Body of pancreas (tissue), 4 donors: Measurements from ENCODE around the gene CKAP5. TPM values are rescaled to one million over a fixed set of nuclear protein-coding genes. Genes with fewer than 3 reads are reported as not detected.

Experiments
- microRNA-seq, 2 donors: library from miRNA; unstranded; fragments of <30 nt; microRNA quantifications; one replicate each; pipeline ENCODE4, GENCODE V29; 2016; ENCODE audit warnings: borderline number of aligned reads in 2 of 2, borderline replicate concordance in 2 of 2
- small RNA-seq: library from RNA; depleted of rRNA; stranded (forward); fragments of <200 nt; gene quantifications from one replicate; pipeline ENCODE3, GENCODE V24; 2016
- total RNA-seq, 2 donors: library from RNA; depleted of rRNA; stranded (reverse); fragments of >200 nt; gene quantifications; one replicate each; pipeline ENCODE4 v1.1.0, GENCODE V29; 2016

CKAP5 gene
- total RNA-seq, 2 donors from 2014 or later: 22.8 to 24.7 TPM

Small RNAs within 50 kb of the gene (microRNA-seq; reads per million reads assigned to microRNA genes)
- gene MIR5582: 0 to 0.45 reads per million in 2 donors

Small RNAs within 50 kb of the gene (small RNA-seq; reads per million reads assigned to genes)
- not detected for gene MIR5582
- not detected for gene RF00573
- 23.9 reads per million, percentile 94 among the genes with 10 or more reads in this experiment for gene SNORD67

Other genes starting within 250 kb of the CKAP5 start
- gene HARBI1, start 229.1 kb downstream of the CKAP5 start, total RNA-seq: 1 to 10 TPM; 2.0 to 2.6 TPM
- gene ATG13, start 228.7 kb downstream of the CKAP5 start, total RNA-seq: 10 to 100 TPM; 36.8 to 76.8 TPM
- gene ARHGAP1, start 145.7 kb downstream of the CKAP5 start, total RNA-seq: 10 to 100 TPM; 27.8 to 43.5 TPM
- gene ZNF408, start 145.2 kb downstream of the CKAP5 start, total RNA-seq: 1 to 10 TPM; 6.5 to 7.9 TPM
- not detected for gene F2, start 127.1 kb downstream of the CKAP5 start, total RNA-seq
- 10 to 100 TPM; 10.6 to 20.4 TPM for gene LRP4, start 72.3 kb upstream of the CKAP5 start, total RNA-seq
- gene CSTPP1, start 90.5 kb upstream of the CKAP5 start, total RNA-seq: 10 to 100 TPM; 11.2 to 13.2 TPM